Natural killer cell (primary cell): ENCODE measurements around the gene PYHIN1. TPM values are rescaled to one million over a fixed set of nuclear protein-coding genes. Genes with fewer than 3 reads are reported as not detected.
A peak's percentile ranks its signal among the peaks of the same experiment; 100 is the strongest.

Source experiments
- ATAC-seq, 3 donors: fragments of 150-1000 bp in 2 of 3; fragments of 200-7000 bp in 1 of 3; cut with Tn5 transposase; 1 replicate in 1 of 3; 2 replicates in 2 of 3; pipeline ENCODE4 v1.10.0; 2021; ENCODE audit warnings: mild to moderate bottlenecking in 2 of 3, moderate library complexity in 2 of 3
- DNase-seq, 2 donors: peaks; one replicate each; pipeline versions ENCODE4 v3.0.0 to v3.0.0-alpha.2; 2013 to 2021; ENCODE audit warnings: mixed read lengths in 1 of 2
- H3K27ac ChIP-seq: one replicate; pipeline ENCODE4 v1.5.1; 2013; ENCODE audit warnings: mild to moderate bottlenecking, low read length
- H3K27me3 ChIP-seq: one replicate; pipeline ENCODE4 v1.6.1; 2013; ENCODE audit warnings: low read length; ENCODE audit not compliant: control insufficient read depth, insufficient read depth
- H3K36me3 ChIP-seq: one replicate; pipeline ENCODE4 v1.6.1; 2013; ENCODE audit warnings: low read length; ENCODE audit not compliant: control insufficient read depth, insufficient read depth
- H3K4me1 ChIP-seq: one replicate; pipeline ENCODE4 v1.6.1; 2013; ENCODE audit warnings: low read length; ENCODE audit not compliant: control insufficient read depth, insufficient read depth
- H3K4me3 ChIP-seq: one replicate; pipeline ENCODE4 v1.5.1; 2013; ENCODE audit warnings: low read length
- H3K9me3 ChIP-seq: one replicate; pipeline ENCODE4 v1.6.1; 2013; ENCODE audit warnings: low read length; ENCODE audit not compliant: control insufficient read depth, insufficient read depth
- H3K27ac Mint-ChIP-seq, 2 donors: one replicate each; pipeline ENCODE4 v1.8.0; 2022; ENCODE audit warnings: mild to moderate bottlenecking in 2 of 2, mixed read lengths in 2 of 2, moderate library complexity in 1 of 2
- H3K27me3 Mint-ChIP-seq, 2 donors: one replicate each; pipeline ENCODE4 v1.8.0; 2022; ENCODE audit warnings: low read depth in 2 of 2, mixed read lengths in 2 of 2
- H3K36me3 Mint-ChIP-seq: one replicate; pipeline ENCODE4 v1.8.0; 2022; ENCODE audit warnings: mixed read lengths
- H3K4me1 Mint-ChIP-seq, 2 donors: one replicate each; pipeline ENCODE4 v1.8.0; 2022; ENCODE audit warnings: mixed read lengths in 2 of 2
- H3K4me3 Mint-ChIP-seq: one replicate; pipeline ENCODE4 v1.8.0; 2022; ENCODE audit warnings: mild to moderate bottlenecking, moderate library complexity, mixed read lengths
- H3K9me3 Mint-ChIP-seq, 2 donors: one replicate each; pipeline ENCODE4 v1.8.0; 2022; ENCODE audit warnings: mixed read lengths in 2 of 2
- CTCF ChIP-seq: fragments of 200-600 bp; IDR thresholded peaks from one replicate; pipeline ENCODE4 v1.8.0; 2022; ENCODE audit warnings: antibody characterized with exemption
- whole genome bisulfite sequencing: methylation state at CpG from one replicate; pipeline ENCODE4 v1.1.7; 2013; ENCODE audit warnings: missing lambda C conversion rate; ENCODE audit not compliant: insufficient coverage; 5-methylcytosine and 5-hydroxymethylcytosine counted together
- intact Hi-C: fragments of 100-400 bp; cut with micrococcal nuclease; formaldehyde crosslinking; loops from one replicate; pipeline ENCODE4 v1.14.2; 2022
- total RNA-seq, 4 donors: library from RNA; stranded (reverse); fragments of 120-200 nt in 1 of 4; gene quantifications; one replicate each; pipeline versions ENCODE4 v1.2.3 to v1.2.4, GENCODE V29; 2013 to 2022

The PYHIN1 gene
- total RNA-seq, 3 donors from 2014 or later (not counting 1 experiment from before 2014, with no cell fraction given), result 171 to 313 (median 197) TPM

- H3K4me3 ChIP-seq, result no peak overlapping the region
- no peak overlapping the region for H3K4me3 Mint-ChIP-seq
- no peaks in the 10 kb centered on the region for H3K27me3 Mint-ChIP-seq
- peaks cover 20% of the 10 kb centered on the region for H3K36me3 ChIP-seq
- peaks cover 61 to 71% of the 10 kb centered on the region in 2 donors for H3K4me1 Mint-ChIP-seq
- DNase-seq, result no peak
- intact Hi-C loops, result no loop called here
- peak overlapping the region; percentile 19 to 78 for H3K27ac Mint-ChIP-seq
- H3K36me3 Mint-ChIP-seq, result peaks cover 77% of the 10 kb centered on the region
- H3K27me3 ChIP-seq, result no peaks in the 10 kb centered on the region
- H3K4me1 ChIP-seq, result no peaks in the 10 kb centered on the region
- peaks cover 17 to 28% of the 10 kb centered on the region in 2 donors for H3K9me3 Mint-ChIP-seq
- TF ChIP-seq CTCF, result no peak
- H3K9me3 ChIP-seq, result no peaks in the 10 kb centered on the region
- 100% methylated on average over 2 of the region's 3 CpGs for WGBS
- no peak for ATAC-seq
- H3K27ac ChIP-seq, result no peak overlapping the region
Measured at GRCh38 chr1:158969166-158969565, 37.8 kb downstream of the PYHIN1 start.

GRCh38 chr1:158969855-158970254 lies 38.5 kb downstream of the PYHIN1 start:
- H3K9me3 Mint-ChIP-seq, result peaks cover 16 to 26% of the 10 kb centered on the region in 2 donors
- ATAC-seq, result peak in 1 of 3 donors; percentile 38
- Histone ChIP-seq H3K4me1 (no peaks in the 10 kb centered on the region), H3K27ac (no peak overlapping the region), H3K36me3 (peaks cover 24% of the 10 kb centered on the region), H3K27me3 (no peaks in the 10 kb centered on the region), H3K9me3 (no peaks in the 10 kb centered on the region), H3K4me3 (no peak overlapping the region)
- no peak overlapping the region for H3K4me3 Mint-ChIP-seq
- DNase-seq, result no peak
- peak overlapping the region; percentile 19 to 78 for H3K27ac Mint-ChIP-seq
- 86% methylated on average over 1 of the region's 1 CpG for WGBS
- intact Hi-C loops, result no loop called here
- peaks cover 73% of the 10 kb centered on the region for H3K36me3 Mint-ChIP-seq
- H3K4me1 Mint-ChIP-seq, result peaks cover 54 to 69% of the 10 kb centered on the region in 2 donors
- H3K27me3 Mint-ChIP-seq, result no peaks in the 10 kb centered on the region
- TF ChIP-seq CTCF, result no peak

GRCh38 chr1:158972841-158973240 lies 41.5 kb downstream of the PYHIN1 start:
- intact Hi-C loops, result no loop called here
- DNase-seq (peak in 1 of 2 donors; percentile 38), ATAC-seq (peak in 2 of 3 donors; percentile 57 to 66)
- no peak overlapping the region for H3K4me3 ChIP-seq
- H3K9me3 ChIP-seq, result no peaks in the 10 kb centered on the region
- Mint-ChIP-seq H3K4me3 (no peak overlapping the region), H3K36me3 (peaks cover 56% of the 10 kb centered on the region), H3K4me1 (peaks cover 53 to 65% of the 10 kb centered on the region in 2 donors), H3K27ac (peak overlapping the region; percentile 78 to 80), H3K27me3 (no peaks in the 10 kb centered on the region), H3K9me3 (peaks cover 5 to 9% of the 10 kb centered on the region in 2 donors)
- H3K36me3 ChIP-seq, result peaks cover 52% of the 10 kb centered on the region
- no peaks in the 10 kb centered on the region for H3K27me3 ChIP-seq
- peak; percentile 12 for TF ChIP-seq CTCF
- no peaks in the 10 kb centered on the region for H3K4me1 ChIP-seq
- H3K27ac ChIP-seq, result no peak overlapping the region

GRCh38 chr1:158976219-158976618 lies 44.9 kb downstream of the PYHIN1 start:
- peaks cover 17% of the 10 kb centered on the region for H3K4me1 ChIP-seq
- Mint-ChIP-seq H3K9me3 (peaks cover 0 to 5% of the 10 kb centered on the region in 2 donors), H3K27ac (peak overlapping the region; percentile 78 to 80), H3K4me3 (no peak overlapping the region), H3K36me3 (peaks cover 35% of the 10 kb centered on the region), H3K4me1 (peaks cover 73 to 77% of the 10 kb centered on the region in 2 donors), H3K27me3 (no peaks in the 10 kb centered on the region)
- TF ChIP-seq CTCF, result no peak
- H3K4me3 ChIP-seq, result no peak overlapping the region
- peaks cover 8% of the 10 kb centered on the region for H3K9me3 ChIP-seq
- H3K27ac ChIP-seq, result no peak overlapping the region
- intact Hi-C loops, result no loop called here
- peaks cover 61% of the 10 kb centered on the region for H3K36me3 ChIP-seq
- 84% methylated on average over 3 of the region's 4 CpGs for WGBS
- no peaks in the 10 kb centered on the region for H3K27me3 ChIP-seq
- no peak for ATAC-seq
- DNase-seq, result no peak
